H1 (cell line): ENCODE measurements around the gene DNAJC27. TPM values are rescaled to one million over a fixed set of nuclear protein-coding genes. Genes with fewer than 3 reads are reported as not detected.

ENCODE experiments used
- KDM5A ChIP-seq: fragments of 200-600 bp; IDR thresholded peaks from 2 replicates; pipeline ENCODE4 v1.7.1; 2012; ENCODE audit warnings: mild to moderate bottlenecking, low read length, inconsistent platforms, mixed read lengths
- PHF8 ChIP-seq: fragments of 200-600 bp; sonication (generic); conservative IDR thresholded peaks from 2 replicates; pipeline ENCODE4 v1.7.1; 2012; ENCODE audit warnings: low read depth, mild to moderate bottlenecking, inconsistent platforms, low read length, moderate library complexity
- polyA plus RNA-seq, 7 experiments: library from polyadenylated mRNA; depleted of rRNA in 3 of 7; stranded (reverse) in 5 of 7; unstranded in 2 of 7; fragments of >200 nt in 5 of 7; fragments of 200-250 nt in 2 of 7; gene quantifications; 1 replicate in 5 of 7; 2 replicates in 1 of 7; 4 replicates in 1 of 7; pipeline versions ENCODE4 v1.2.1 to v1.2.3, GENCODE V29; 2011 to 2013; ENCODE audit warnings: missing spikeins in 2 of 7, mixed read lengths in 2 of 7
- total RNA-seq: library from RNA; stranded (reverse); fragmentation: NEBNext Ultra II Directional; extraction: Animal tissue kit (Norgen Biotek cat#: 25700); gene quantifications from 2 replicates; pipeline ENCODE4 v1.2.1, GENCODE V29; 2021

The DNAJC27 gene
- total and polyA plus RNA-seq, 2 of the 8 experiments (the other 6 are each of a cell fraction or from before 2014, with no cell fraction given) = 1.4 to 4.5 TPM

- TF ChIP-seq PHF8 (no peak), KDM5A (no peak)
Observed at GRCh38 chr2:24908461-24908901, 63.3 kb downstream of the DNAJC27 start (continued).
